Neural crest cell (in vitro differentiated cells): Measurements from ENCODE around the gene HSD17B2. TPM values are rescaled to one million over a fixed set of nuclear protein-coding genes. Genes with fewer than 3 reads are reported as not detected.

Experiments
- DNase-seq: peaks from one replicate; pipeline ENCODE4 v3.0.0; 2021; ENCODE audit warnings: low read depth, mixed read lengths, low spot score
- H3K27ac Mint-ChIP-seq: one replicate; pipeline ENCODE4 v1.8.0; 2021; ENCODE audit warnings: mild to moderate bottlenecking, mixed read lengths; ENCODE audit not compliant: unreplicated experiment
- H3K27me3 Mint-ChIP-seq: 2 replicates; pipeline ENCODE4 v1.8.0; 2021; ENCODE audit warnings: low read depth, mild to moderate bottlenecking, mixed read lengths
- H3K36me3 Mint-ChIP-seq: 2 replicates; pipeline ENCODE4 v1.8.0; 2021; ENCODE audit warnings: low read depth, mild to moderate bottlenecking, mixed read lengths
- H3K4me1 Mint-ChIP-seq: 2 replicates; pipeline ENCODE4 v1.8.0; 2021; ENCODE audit warnings: mixed read lengths
- H3K4me3 Mint-ChIP-seq: one replicate; pipeline ENCODE4 v1.8.0; 2021; ENCODE audit warnings: mild to moderate bottlenecking, mixed read lengths
- H3K9me3 Mint-ChIP-seq: 2 replicates; pipeline ENCODE4 v1.8.0; 2021; ENCODE audit warnings: mixed read lengths
- total RNA-seq: library from RNA; stranded (reverse); gene quantifications from 2 replicates; pipeline ENCODE4 v1.2.1, GENCODE V29; 2021
- TF ChIP-seq, protein P1 (sequence below): fragments of 200-600 bp; sonication (generic); conservative IDR thresholded peaks from 2 replicates; pipeline ENCODE4 v1.5.0; 2021; ENCODE audit warnings: antibody characterized with exemption, mild to moderate bottlenecking

HSD17B2 gene
- total RNA-seq, 1 donor from 2014 or later = not detected

DNA sequence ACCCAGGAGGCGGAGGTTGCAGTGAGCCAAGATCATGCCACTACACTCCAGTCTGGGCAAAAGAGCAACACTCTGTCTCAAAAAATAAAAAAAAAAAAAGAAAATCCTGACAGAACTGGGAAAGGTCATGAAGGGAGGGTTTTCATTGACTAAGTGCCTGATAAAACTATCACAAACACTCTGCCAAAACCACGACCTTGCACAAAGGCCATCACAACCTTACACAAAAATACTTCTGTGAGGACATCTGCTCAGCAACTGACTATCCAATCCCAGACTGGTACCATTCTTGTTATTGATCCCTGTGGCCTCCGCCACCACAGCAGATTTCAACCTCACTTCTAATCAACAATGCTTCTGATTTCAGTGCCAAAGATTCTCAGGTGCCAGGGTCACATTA lies 94.8 kb downstream of the HSD17B2 start:
- H3K36me3 Mint-ChIP-seq = peaks cover 5% of the 10 kb centered on the region
- H3K9me3 Mint-ChIP-seq = peaks cover 2% of the 10 kb centered on the region
- H3K4me1 Mint-ChIP-seq = peaks cover 4% of the 10 kb centered on the region
- no peak overlapping the region for H3K27ac Mint-ChIP-seq
- H3K4me3 Mint-ChIP-seq = no peak overlapping the region
- TF ChIP-seq, protein P1, sequence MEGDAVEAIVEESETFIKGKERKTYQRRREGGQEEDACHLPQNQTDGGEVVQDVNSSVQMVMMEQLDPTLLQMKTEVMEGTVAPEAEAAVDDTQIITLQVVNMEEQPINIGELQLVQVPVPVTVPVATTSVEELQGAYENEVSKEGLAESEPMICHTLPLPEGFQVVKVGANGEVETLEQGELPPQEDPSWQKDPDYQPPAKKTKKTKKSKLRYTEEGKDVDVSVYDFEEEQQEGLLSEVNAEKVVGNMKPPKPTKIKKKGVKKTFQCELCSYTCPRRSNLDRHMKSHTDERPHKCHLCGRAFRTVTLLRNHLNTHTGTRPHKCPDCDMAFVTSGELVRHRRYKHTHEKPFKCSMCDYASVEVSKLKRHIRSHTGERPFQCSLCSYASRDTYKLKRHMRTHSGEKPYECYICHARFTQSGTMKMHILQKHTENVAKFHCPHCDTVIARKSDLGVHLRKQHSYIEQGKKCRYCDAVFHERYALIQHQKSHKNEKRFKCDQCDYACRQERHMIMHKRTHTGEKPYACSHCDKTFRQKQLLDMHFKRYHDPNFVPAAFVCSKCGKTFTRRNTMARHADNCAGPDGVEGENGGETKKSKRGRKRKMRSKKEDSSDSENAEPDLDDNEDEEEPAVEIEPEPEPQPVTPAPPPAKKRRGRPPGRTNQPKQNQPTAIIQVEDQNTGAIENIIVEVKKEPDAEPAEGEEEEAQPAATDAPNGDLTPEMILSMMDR = no peak
- no peak for DNase-seq
- no peaks in the 10 kb centered on the region for H3K27me3 Mint-ChIP-seq

DNA sequence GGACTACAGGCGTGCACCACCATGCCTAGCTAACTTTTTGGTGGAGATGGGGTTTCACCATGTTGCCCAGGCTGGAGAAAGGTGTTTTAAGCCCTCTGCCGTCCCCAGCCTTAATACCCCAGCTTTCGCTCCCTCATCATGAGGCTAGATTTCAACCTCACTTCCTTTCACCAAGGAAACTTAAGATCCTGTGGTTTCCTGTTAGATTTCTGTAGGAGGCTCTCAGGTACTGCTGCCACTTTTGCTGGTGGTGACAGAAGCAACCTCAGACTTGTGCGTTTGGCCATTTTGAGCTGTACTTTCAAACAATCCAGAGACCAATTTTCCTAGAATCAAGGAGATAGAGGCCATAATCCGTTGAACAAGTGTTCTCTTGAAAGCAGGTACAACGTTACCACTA lies 98.7 kb downstream of the HSD17B2 start:
- Mint-ChIP-seq H3K27me3 (no peaks in the 10 kb centered on the region), H3K4me1 (peaks cover 6% of the 10 kb centered on the region), H3K4me3 (no peak overlapping the region), H3K9me3 (peaks cover 2% of the 10 kb centered on the region), H3K36me3 (peaks cover 14% of the 10 kb centered on the region), H3K27ac (no peak overlapping the region)
- TF ChIP-seq, protein P1 = no peak
- DNase-seq = no peak

DNA sequence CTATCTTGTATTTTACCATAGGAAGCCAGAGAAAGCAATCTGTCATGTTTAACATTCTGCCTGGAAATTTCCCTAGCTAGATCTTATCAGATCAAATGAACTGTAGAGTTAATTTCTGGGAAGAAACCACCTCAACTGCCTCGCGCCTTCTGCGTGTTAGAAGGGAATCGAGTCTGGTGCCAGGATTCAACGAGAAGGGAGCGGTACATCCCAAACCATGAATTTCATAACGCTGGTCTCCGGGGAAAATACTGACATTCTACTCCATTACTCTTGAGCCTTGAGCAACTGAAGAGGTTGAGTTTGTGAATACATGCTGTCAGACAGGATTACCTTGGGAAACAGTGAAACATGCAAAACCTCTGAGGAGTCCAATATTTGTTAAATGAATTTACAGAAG lies 99.8 kb downstream of the HSD17B2 start:
- peaks cover 11% of the 10 kb centered on the region for H3K4me1 Mint-ChIP-seq
- TF ChIP-seq, protein P1 = no peak
- peaks cover 18% of the 10 kb centered on the region for H3K36me3 Mint-ChIP-seq
- no peak for DNase-seq
- no peaks in the 10 kb centered on the region for H3K27me3 Mint-ChIP-seq
- peaks cover 5% of the 10 kb centered on the region for H3K9me3 Mint-ChIP-seq
- H3K4me3 Mint-ChIP-seq = no peak overlapping the region
- no peak overlapping the region for H3K27ac Mint-ChIP-seq

DNA sequence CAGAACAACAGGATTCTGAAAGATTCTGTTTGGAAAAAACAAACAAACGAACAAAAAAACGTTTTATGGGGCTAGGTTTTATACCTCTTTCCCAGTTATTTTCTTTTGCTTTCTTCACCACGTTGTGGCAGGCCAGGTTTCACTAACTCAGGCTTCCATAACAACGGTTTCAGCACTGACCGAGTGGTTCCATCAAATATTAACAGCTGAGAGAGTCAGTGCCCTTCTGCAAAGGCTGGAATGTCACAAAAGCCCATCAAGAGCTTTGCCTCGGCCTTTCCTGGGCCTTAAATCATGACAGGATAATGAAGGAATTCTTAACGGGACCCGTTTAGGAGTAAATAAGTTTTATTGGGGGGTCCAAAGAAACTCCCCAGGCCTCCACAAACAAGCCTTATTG lies 100.8 kb downstream of the HSD17B2 start:
- no peak overlapping the region for H3K4me3 Mint-ChIP-seq
- H3K9me3 Mint-ChIP-seq = peaks cover 5% of the 10 kb centered on the region
- peaks cover 11% of the 10 kb centered on the region for H3K4me1 Mint-ChIP-seq
- H3K27ac Mint-ChIP-seq = no peak overlapping the region
- TF ChIP-seq, protein P1 = no peak
- H3K27me3 Mint-ChIP-seq = no peaks in the 10 kb centered on the region
- H3K36me3 Mint-ChIP-seq = peaks cover 21% of the 10 kb centered on the region
- DNase-seq = no peak

DNA sequence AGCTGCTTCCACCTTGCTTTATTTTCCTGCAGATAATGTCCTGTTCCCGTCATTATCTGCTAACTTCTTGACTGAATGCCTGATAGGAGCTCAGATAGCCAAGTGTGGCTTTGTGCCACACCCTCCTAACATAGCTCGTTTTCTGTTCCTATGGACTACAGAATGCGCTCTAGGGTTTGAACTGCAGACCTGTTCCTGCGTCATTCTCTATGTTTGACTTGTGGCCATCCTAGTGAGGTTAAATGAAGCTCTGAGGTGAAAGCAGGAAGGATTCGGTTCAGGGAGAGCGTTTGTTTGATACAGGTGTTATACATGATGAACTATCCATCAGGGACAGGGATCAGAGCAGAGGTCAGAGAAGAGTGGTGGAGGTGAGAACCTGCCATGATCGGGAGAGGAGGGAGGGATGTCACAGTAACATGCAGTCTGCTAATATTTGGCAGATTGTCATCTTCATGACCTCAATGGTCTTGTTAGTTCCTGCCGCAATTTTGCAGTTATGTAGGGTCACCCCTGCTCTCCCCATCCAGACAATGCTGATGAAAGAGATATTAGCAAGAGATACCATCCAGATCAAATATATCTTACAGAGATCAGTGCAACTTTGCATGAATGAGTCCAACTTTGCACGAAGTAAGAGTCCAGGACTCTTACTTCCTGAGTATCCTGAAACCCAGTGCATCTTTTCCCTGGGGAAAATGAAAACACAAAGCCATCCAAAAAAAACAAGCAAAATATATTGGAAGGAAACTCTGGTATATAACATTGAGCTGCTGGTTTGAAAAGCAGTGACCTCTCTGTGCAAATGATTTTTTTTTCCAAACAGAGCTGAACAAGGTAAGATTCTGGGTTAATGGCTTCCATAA lies 102.1 kb downstream of the HSD17B2 start:
- Mint-ChIP-seq H3K36me3 (peaks cover 26% of the 10 kb centered on the region), H3K4me1 (peaks cover 11% of the 10 kb centered on the region)

More for the DNA sequence above, 102.1 kb downstream of the HSD17B2 start:
- TF ChIP-seq, protein P1 = no peak
- Mint-ChIP-seq H3K4me3 (no peak overlapping the region), H3K27me3 (no peaks in the 10 kb centered on the region), H3K9me3 (peaks cover 5% of the 10 kb centered on the region), H3K27ac (no peak overlapping the region)
- DNase-seq = no peak
